ENCODE measurements around the gene OVOL1. TPM values are rescaled to one million over a fixed set of nuclear protein-coding genes. Genes with fewer than 3 reads are reported as not detected.

Gene OVOL1
- total and polyA plus RNA-seq, 2 donors (not counting 1 experiment from before 2014, with no cell fraction given): 0.15 to 0.66 TPM

DNA sequence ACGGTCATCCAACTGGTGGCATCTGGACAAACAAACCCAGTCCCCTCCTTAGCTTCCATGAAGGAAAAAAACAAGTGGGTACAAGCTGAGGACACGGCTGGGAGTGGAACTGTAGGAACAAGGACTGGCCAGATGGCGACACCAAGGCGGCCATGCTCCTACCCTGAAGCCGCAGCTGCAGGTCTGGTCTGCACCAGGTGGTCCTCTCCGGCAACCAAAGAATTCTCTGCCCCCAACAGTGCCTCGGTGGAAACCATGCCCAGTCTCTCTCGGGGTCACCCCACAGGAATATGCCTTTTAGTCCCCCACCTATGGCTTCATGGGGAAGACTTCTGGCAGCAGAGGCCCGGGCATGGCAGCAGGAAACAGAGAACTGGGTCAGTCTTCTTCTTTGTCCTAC lies 22.6 kb downstream of the OVOL1 start:
- Mint-ChIP-seq H3K27ac (no peak overlapping the region), H3K27me3 (peaks cover 4% of the 10 kb centered on the region), H3K4me3 (no peak overlapping the region), H3K9me3 (ENCODE audit: insufficient read depth) (no peaks in the 10 kb centered on the region), H3K4me1 (no peaks in the 10 kb centered on the region)
- no peaks in the 10 kb centered on the region for H3K36me3 ChIP-seq (replicated peaks in 1 of 2; ENCODE audit: control extremely low read depth in 1 of 2, control insufficient read depth in 1 of 2, extremely low read depth in 1 of 2, insufficient read depth in 2 of 2, low read length in 1 of 2)
- 86% methylated on average over 9 of the region's 9 CpGs for WGBS (ENCODE audit: insufficient coverage)
- no peak overlapping the region for H3K4me2 ChIP-seq (replicated peaks; ENCODE audit: low read depth, low read length, poor library complexity, severe bottlenecking)
- H3K27me3 ChIP-seq (replicated peaks in 1 of 4; ENCODE audit: control extremely low read depth in 1 of 4, control insufficient read depth in 3 of 4, insufficient read depth in 4 of 4, low read length in 3 of 4): peaks cover 0 to 2% (median 0%) of the 10 kb centered on the region in 4 experiments
- no peak overlapping the region for H3K27ac ChIP-seq (ENCODE audit: low read length in 2 of 2)
- H3K4me1 ChIP-seq (ENCODE audit: control insufficient read depth in 2 of 2, insufficient read depth in 2 of 2, low read length in 2 of 2): no peaks in the 10 kb centered on the region
- no peak overlapping the region for H2AFZ ChIP-seq (ENCODE audit: insufficient read depth, low read depth, low read length, poor library complexity, severe bottlenecking)
- ChIA-PET CTCF (interaction anchor here (0.5 to 0.9 kb wide), 2 partner anchors 40 to 75 kb away, joined by 3 to 4 read pairs; no protein-coding TSS in a partner anchor), POLR2A (no interaction called here)
- no peak overlapping the region for H3K4me3 ChIP-seq (ENCODE audit: control extremely low read depth in 1 of 5, extremely low read depth in 1 of 5, insufficient read depth in 1 of 5, low read depth in 2 of 5, low read length in 4 of 5)
- ATAC-seq (ENCODE audit: low read depth): no peak
- no peaks in the 10 kb centered on the region for H3K9me3 ChIP-seq (ENCODE audit: control extremely low read depth in 1 of 3, control insufficient read depth in 2 of 3, insufficient read depth in 1 of 3, low read length in 2 of 3)
- H4K20me1 ChIP-seq (ENCODE audit: control insufficient read depth, insufficient read depth, low read length, poor library complexity, severe bottlenecking): no peaks in the 10 kb centered on the region
- DNase-seq: no peak
- no peak overlapping the region for H3K9ac ChIP-seq (ENCODE audit: low read length)
- no peaks in the 10 kb centered on the region for H3K79me2 ChIP-seq (ENCODE audit: control insufficient read depth, insufficient read depth, low read length)
- intact Hi-C loops (cut with micrococcal nuclease): no loop called here
- TF ChIP-seq EZH2 (IDR thresholded peaks at IDR 0.05; ENCODE audit: borderline replicate concordance, insufficient read depth, low read depth, low read length, poor library complexity, severe bottlenecking): no peak
- TF ChIP-seq, protein P1, sequence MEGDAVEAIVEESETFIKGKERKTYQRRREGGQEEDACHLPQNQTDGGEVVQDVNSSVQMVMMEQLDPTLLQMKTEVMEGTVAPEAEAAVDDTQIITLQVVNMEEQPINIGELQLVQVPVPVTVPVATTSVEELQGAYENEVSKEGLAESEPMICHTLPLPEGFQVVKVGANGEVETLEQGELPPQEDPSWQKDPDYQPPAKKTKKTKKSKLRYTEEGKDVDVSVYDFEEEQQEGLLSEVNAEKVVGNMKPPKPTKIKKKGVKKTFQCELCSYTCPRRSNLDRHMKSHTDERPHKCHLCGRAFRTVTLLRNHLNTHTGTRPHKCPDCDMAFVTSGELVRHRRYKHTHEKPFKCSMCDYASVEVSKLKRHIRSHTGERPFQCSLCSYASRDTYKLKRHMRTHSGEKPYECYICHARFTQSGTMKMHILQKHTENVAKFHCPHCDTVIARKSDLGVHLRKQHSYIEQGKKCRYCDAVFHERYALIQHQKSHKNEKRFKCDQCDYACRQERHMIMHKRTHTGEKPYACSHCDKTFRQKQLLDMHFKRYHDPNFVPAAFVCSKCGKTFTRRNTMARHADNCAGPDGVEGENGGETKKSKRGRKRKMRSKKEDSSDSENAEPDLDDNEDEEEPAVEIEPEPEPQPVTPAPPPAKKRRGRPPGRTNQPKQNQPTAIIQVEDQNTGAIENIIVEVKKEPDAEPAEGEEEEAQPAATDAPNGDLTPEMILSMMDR (IDR thresholded peaks at IDR 0.05): no peak

DNA sequence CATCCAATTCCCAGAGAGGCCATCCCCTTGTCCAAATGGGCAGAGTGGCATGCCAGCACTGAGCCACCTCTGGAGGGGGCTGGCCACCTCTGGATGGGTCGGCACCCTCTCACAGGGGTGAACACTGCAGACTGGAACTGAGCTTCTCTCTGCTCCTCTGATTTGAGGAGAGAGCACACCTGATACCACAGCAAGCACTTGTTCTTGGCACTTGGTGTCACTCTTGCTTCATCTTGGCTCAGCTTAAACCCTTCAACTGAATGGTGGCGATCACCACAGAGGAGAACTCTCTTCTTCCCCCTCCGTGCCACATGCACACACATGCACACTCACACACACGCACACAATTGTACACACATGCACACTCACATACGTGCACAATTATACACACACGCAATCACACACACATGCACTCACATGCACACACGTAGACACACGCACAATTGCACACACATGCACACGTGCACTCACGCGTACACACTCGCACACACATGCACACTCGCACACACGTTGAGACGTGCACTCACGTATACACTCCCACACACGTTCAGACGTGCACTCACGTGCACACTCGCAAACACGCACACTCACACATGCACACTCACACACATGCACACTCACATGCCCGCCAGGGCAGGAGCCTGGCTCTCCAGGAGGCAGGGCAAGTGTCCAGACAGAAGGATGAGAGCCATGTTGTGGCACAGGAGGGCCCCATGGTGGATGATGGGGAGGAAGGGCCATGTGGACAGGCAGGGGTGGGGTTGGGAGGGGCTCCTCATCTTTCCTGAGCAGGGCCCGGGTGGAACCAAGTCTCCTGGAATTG lies 23.4 kb downstream of the OVOL1 start:
- POLR2A ChIA-PET: no interaction called here
- intact Hi-C loops (cut with micrococcal nuclease): no loop called here
- WGBS (ENCODE audit: insufficient coverage): 86% methylated on average over 21 of the region's 23 CpGs

More for the DNA sequence above, 23.4 kb downstream of the OVOL1 start:
- no peak overlapping the region for H3K4me2 ChIP-seq (replicated peaks; ENCODE audit: low read depth, low read length, poor library complexity, severe bottlenecking)
- Mint-ChIP-seq H3K9me3 (ENCODE audit: insufficient read depth) (no peaks in the 10 kb centered on the region), H3K4me1 (no peaks in the 10 kb centered on the region), H3K27me3 (peaks cover 4% of the 10 kb centered on the region), H3K4me3 (no peak overlapping the region), H3K27ac (no peak overlapping the region)
- TF ChIP-seq, protein P1 (IDR thresholded peaks at IDR 0.05): no peak
- no peak for TF ChIP-seq EZH2 (IDR thresholded peaks at IDR 0.05; ENCODE audit: borderline replicate concordance, insufficient read depth, low read depth, low read length, poor library complexity, severe bottlenecking)
- H3K36me3 ChIP-seq (replicated peaks in 1 of 2; ENCODE audit: control extremely low read depth in 1 of 2, control insufficient read depth in 1 of 2, extremely low read depth in 1 of 2, insufficient read depth in 2 of 2, low read length in 1 of 2): no peaks in the 10 kb centered on the region
- DNase-seq: peak; percentile 32
- H2AFZ ChIP-seq (ENCODE audit: insufficient read depth, low read depth, low read length, poor library complexity, severe bottlenecking): no peak overlapping the region
- no peak overlapping the region for H3K4me3 ChIP-seq (ENCODE audit: control extremely low read depth in 1 of 5, extremely low read depth in 1 of 5, insufficient read depth in 1 of 5, low read depth in 2 of 5, low read length in 4 of 5)
- H3K4me1 ChIP-seq (ENCODE audit: control insufficient read depth in 2 of 2, insufficient read depth in 2 of 2, low read length in 2 of 2): no peaks in the 10 kb centered on the region
- CTCF ChIA-PET: interaction anchor here (0.5 to 2.7 kb wide), 3 partner anchors 30 to 74 kb away, joined by 3 to 10 read pairs (median 4); partner anchors contain the start of gene AP5B1
- H3K27me3 ChIP-seq (replicated peaks in 1 of 4; ENCODE audit: control extremely low read depth in 1 of 4, control insufficient read depth in 3 of 4, insufficient read depth in 4 of 4, low read length in 3 of 4): no peaks in the 10 kb centered on the region
- no peaks in the 10 kb centered on the region for H3K79me2 ChIP-seq (ENCODE audit: control insufficient read depth, insufficient read depth, low read length)
- H4K20me1 ChIP-seq (ENCODE audit: control insufficient read depth, insufficient read depth, low read length, poor library complexity, severe bottlenecking): no peaks in the 10 kb centered on the region
- no peak overlapping the region for H3K9ac ChIP-seq (ENCODE audit: low read length)
- H3K27ac ChIP-seq (ENCODE audit: low read length in 2 of 2): no peak overlapping the region
- H3K9me3 ChIP-seq (ENCODE audit: control extremely low read depth in 1 of 3, control insufficient read depth in 2 of 3, insufficient read depth in 1 of 3, low read length in 2 of 3): no peaks in the 10 kb centered on the region
- peak; percentile 45 for ATAC-seq (ENCODE audit: low read depth)
